ENCODE data around the gene SLIT3.

SLIT3 gene

GRCh38 chr5:169176709-169177694 lies 123.9 kb downstream of the SLIT3 start:
- Histone ChIP-seq H3K4me3 (ENCODE audit: low read depth, low read length) (no peak overlapping the region), H3K4me1 (ENCODE audit: control insufficient read depth, insufficient read depth, low read length) (peaks cover 16% of the 10 kb centered on the region; the same call in 1 of the 2 replicates), H3K27me3 (ENCODE audit: control insufficient read depth, insufficient read depth, low read length) (no peaks in the 10 kb centered on the region), H3K9ac (ENCODE audit: low read length) (no peak overlapping the region), H3K27ac (ENCODE audit: low read depth, low read length) (no peak overlapping the region), H3K9me3 (ENCODE audit: control insufficient read depth, insufficient read depth, low read depth, low read length) (no peaks in the 10 kb centered on the region), H3K36me3 (ENCODE audit: control insufficient read depth, insufficient read depth, low read length) (no peaks in the 10 kb centered on the region)

GRCh38 chr5:169175733-169176132 lies 125.2 kb downstream of the SLIT3 start:
- peaks cover 28% of the 10 kb centered on the region for H3K4me1 ChIP-seq (ENCODE audit: control insufficient read depth, insufficient read depth, low read length)
- H3K9ac ChIP-seq (ENCODE audit: low read length), result no peak overlapping the region
- no peaks in the 10 kb centered on the region for H3K36me3 ChIP-seq (ENCODE audit: control insufficient read depth, insufficient read depth, low read length)
- H3K27me3 ChIP-seq (ENCODE audit: control insufficient read depth, insufficient read depth, low read length), result no peaks in the 10 kb centered on the region
- no peak overlapping the region for H3K27ac ChIP-seq (ENCODE audit: low read depth, low read length)
- H3K9me3 ChIP-seq (ENCODE audit: control insufficient read depth, insufficient read depth, low read depth, low read length), result no peaks in the 10 kb centered on the region
- H3K4me3 ChIP-seq (ENCODE audit: low read depth, low read length), result no peak overlapping the region

DNA sequence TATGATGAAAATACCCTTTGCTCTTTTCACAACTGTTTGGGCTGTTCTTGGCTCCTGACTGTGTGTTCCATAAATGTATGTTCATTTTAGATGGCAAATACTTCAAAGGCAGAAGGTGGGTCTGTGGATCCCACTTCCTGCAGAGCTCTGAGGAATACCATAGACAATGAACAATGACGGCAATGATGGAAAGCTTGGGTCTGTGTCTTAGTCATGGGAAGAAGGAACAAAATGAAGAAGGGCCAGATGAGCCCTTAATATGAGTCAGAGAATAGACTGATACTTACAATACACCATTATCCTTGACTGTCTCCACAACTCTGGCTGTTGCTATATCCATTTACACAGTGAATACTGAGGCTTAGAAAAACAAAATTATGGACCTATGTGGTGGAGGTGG lies 126.0 kb downstream of the SLIT3 start:
- Histone ChIP-seq H3K27ac (ENCODE audit: low read depth, low read length) (no peak overlapping the region), H3K9ac (ENCODE audit: low read length) (no peak overlapping the region), H3K4me3 (ENCODE audit: low read depth, low read length) (no peak overlapping the region), H3K27me3 (ENCODE audit: control insufficient read depth, insufficient read depth, low read length) (no peaks in the 10 kb centered on the region), H3K9me3 (ENCODE audit: control insufficient read depth, insufficient read depth, low read depth, low read length) (no peaks in the 10 kb centered on the region), H3K4me1 (ENCODE audit: control insufficient read depth, insufficient read depth, low read length) (peaks cover 29% of the 10 kb centered on the region), H3K36me3 (ENCODE audit: control insufficient read depth, insufficient read depth, low read length) (no peaks in the 10 kb centered on the region)

- peaks cover 32% of the 10 kb centered on the region for H3K4me1 ChIP-seq (ENCODE audit: control insufficient read depth, insufficient read depth, low read length)
- no peaks in the 10 kb centered on the region for H3K36me3 ChIP-seq (ENCODE audit: control insufficient read depth, insufficient read depth, low read length)
- no peaks in the 10 kb centered on the region for H3K9me3 ChIP-seq (ENCODE audit: control insufficient read depth, insufficient read depth, low read depth, low read length)
- H3K27me3 ChIP-seq (ENCODE audit: control insufficient read depth, insufficient read depth, low read length), result no peaks in the 10 kb centered on the region
- no peak overlapping the region for H3K4me3 ChIP-seq (ENCODE audit: low read depth, low read length)
- H3K27ac ChIP-seq (ENCODE audit: low read depth, low read length), result no peak overlapping the region
- H3K9ac ChIP-seq (ENCODE audit: low read length), result no peak overlapping the region
Measured at GRCh38 chr5:169173372-169173771, 127.6 kb downstream of the SLIT3 start.

GRCh38 chr5:169171515-169171914 lies 129.4 kb downstream of the SLIT3 start:
- Histone ChIP-seq H3K36me3 (ENCODE audit: control insufficient read depth, insufficient read depth, low read length) (no peaks in the 10 kb centered on the region), H3K4me1 (ENCODE audit: control insufficient read depth, insufficient read depth, low read length) (peaks cover 20% of the 10 kb centered on the region), H3K9me3 (ENCODE audit: control insufficient read depth, insufficient read depth, low read depth, low read length) (no peaks in the 10 kb centered on the region), H3K27me3 (ENCODE audit: control insufficient read depth, insufficient read depth, low read length) (no peaks in the 10 kb centered on the region), H3K9ac (ENCODE audit: low read length) (no peak overlapping the region), H3K4me3 (ENCODE audit: low read depth, low read length) (no peak overlapping the region), H3K27ac (ENCODE audit: low read depth, low read length) (0 out of 2 replicates have a peak overlapping the region, but pooled peaks have one; percentile 3)

DNA sequence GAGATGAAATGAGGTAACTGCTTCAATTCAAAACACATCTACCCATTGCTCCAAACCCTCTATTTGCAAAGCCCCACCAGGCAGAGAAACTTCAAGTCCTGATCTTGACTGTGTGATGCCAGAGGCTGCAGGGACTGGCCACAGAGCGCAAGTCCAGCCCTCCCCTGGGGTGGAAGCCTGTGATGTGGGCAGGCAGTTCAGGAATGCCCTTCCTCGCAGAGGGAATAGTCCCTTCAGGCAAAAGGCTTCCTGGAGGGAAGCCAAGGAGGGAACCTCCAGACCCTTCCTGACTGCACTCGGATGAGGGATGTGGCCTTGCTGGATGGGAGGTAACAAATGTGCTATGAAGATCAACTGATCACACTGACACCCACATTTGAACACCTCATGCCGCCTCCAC lies 131.2 kb downstream of the SLIT3 start:
- Histone ChIP-seq H3K4me3 (ENCODE audit: low read depth, low read length) (no peak overlapping the region), H3K4me1 (ENCODE audit: control insufficient read depth, insufficient read depth, low read length) (peaks cover 22% of the 10 kb centered on the region), H3K9ac (ENCODE audit: low read length) (no peak overlapping the region), H3K27me3 (ENCODE audit: control insufficient read depth, insufficient read depth, low read length) (no peaks in the 10 kb centered on the region), H3K9me3 (ENCODE audit: control insufficient read depth, insufficient read depth, low read depth, low read length) (no peaks in the 10 kb centered on the region), H3K27ac (ENCODE audit: low read depth, low read length) (no peak overlapping the region), H3K36me3 (ENCODE audit: control insufficient read depth, insufficient read depth, low read length) (no peaks in the 10 kb centered on the region)

GRCh38 chr5:169168280-169168679 lies 132.7 kb downstream of the SLIT3 start:
- Histone ChIP-seq H3K4me3 (ENCODE audit: low read depth, low read length) (no peak overlapping the region), H3K9me3 (ENCODE audit: control insufficient read depth, insufficient read depth, low read depth, low read length) (no peaks in the 10 kb centered on the region), H3K27ac (ENCODE audit: low read depth, low read length) (no peak overlapping the region), H3K36me3 (ENCODE audit: control insufficient read depth, insufficient read depth, low read length) (no peaks in the 10 kb centered on the region), H3K4me1 (ENCODE audit: control insufficient read depth, insufficient read depth, low read length) (peaks cover 22% of the 10 kb centered on the region), H3K27me3 (ENCODE audit: control insufficient read depth, insufficient read depth, low read length) (no peaks in the 10 kb centered on the region), H3K9ac (ENCODE audit: low read length) (no peak overlapping the region)

DNA sequence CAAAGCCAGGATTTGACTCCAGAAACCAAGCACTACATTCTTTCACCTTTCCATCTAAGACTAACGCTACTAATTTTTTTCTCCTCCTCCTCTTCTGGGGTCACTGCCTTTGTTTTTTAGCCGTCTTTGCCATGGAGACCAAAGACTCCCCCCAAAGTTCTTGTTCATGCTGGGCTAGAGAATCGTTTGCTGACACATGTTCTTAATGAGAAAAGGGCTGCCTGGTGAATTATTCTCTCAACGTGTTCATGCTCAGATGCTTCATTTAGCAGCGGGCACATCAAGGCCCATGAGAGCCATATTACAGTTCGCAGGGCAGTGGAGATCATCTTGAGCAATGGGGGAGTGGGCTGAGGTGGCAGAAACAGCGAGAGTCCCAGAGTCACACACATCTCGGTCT lies 134.9 kb downstream of the SLIT3 start:
- Histone ChIP-seq H3K36me3 (ENCODE audit: control insufficient read depth, insufficient read depth, low read length) (no peaks in the 10 kb centered on the region), H3K27ac (ENCODE audit: low read depth, low read length) (no peak overlapping the region), H3K27me3 (ENCODE audit: control insufficient read depth, insufficient read depth, low read length) (no peaks in the 10 kb centered on the region), H3K4me1 (ENCODE audit: control insufficient read depth, insufficient read depth, low read length) (peaks cover 18% of the 10 kb centered on the region), H3K9ac (ENCODE audit: low read length) (no peak overlapping the region), H3K9me3 (ENCODE audit: control insufficient read depth, insufficient read depth, low read depth, low read length) (no peaks in the 10 kb centered on the region), H3K4me3 (ENCODE audit: low read depth, low read length) (no peak overlapping the region)

DNA sequence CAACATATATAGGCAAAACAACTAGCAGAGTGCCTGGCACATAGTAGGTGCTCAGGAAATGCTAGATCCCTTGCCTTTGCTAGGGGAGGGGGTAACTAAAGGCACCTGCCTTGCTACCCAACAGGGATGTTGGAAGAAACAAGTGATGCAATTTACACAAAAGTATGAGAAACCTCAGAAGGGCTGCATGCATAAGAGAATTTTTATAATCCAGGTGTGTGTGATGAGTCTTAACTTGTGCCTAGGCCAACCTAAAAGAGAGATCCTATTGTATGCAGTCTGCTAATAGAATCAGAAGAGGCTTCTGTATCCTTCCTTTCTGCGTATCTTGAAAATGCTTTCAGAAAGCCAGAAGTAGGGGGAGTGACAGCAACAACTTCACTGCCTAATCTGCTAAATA lies 135.9 kb downstream of the SLIT3 start:
- Histone ChIP-seq H3K36me3 (ENCODE audit: control insufficient read depth, insufficient read depth, low read length) (no peaks in the 10 kb centered on the region), H3K4me1 (ENCODE audit: control insufficient read depth, insufficient read depth, low read length) (peaks cover 18% of the 10 kb centered on the region; the same call in 1 of the 2 replicates), H3K27me3 (ENCODE audit: control insufficient read depth, insufficient read depth, low read length) (no peaks in the 10 kb centered on the region), H3K9me3 (ENCODE audit: control insufficient read depth, insufficient read depth, low read depth, low read length) (peaks cover under 1% of the 10 kb centered on the region; the same call in 1 of the 2 replicates), H3K27ac (ENCODE audit: low read depth, low read length) (no peak overlapping the region), H3K4me3 (ENCODE audit: low read depth, low read length) (no peak overlapping the region), H3K9ac (ENCODE audit: low read length) (no peak overlapping the region)

GRCh38 chr5:169164481-169164925 lies 136.4 kb downstream of the SLIT3 start:
- no peak overlapping the region for H3K9ac ChIP-seq (ENCODE audit: low read length)
- H3K9me3 ChIP-seq (ENCODE audit: control insufficient read depth, insufficient read depth, low read depth, low read length), result peaks cover 5% of the 10 kb centered on the region; the same call in 1 of the 2 replicates
- H3K36me3 ChIP-seq (ENCODE audit: control insufficient read depth, insufficient read depth, low read length), result no peaks in the 10 kb centered on the region
- no peak overlapping the region for H3K4me3 ChIP-seq (ENCODE audit: low read depth, low read length)
- peaks cover 14% of the 10 kb centered on the region; the same call in 1 of the 2 replicates for H3K4me1 ChIP-seq (ENCODE audit: control insufficient read depth, insufficient read depth, low read length)
- no peaks in the 10 kb centered on the region for H3K27me3 ChIP-seq (ENCODE audit: control insufficient read depth, insufficient read depth, low read length)
- no peak overlapping the region for H3K27ac ChIP-seq (ENCODE audit: low read depth, low read length)

DNA sequence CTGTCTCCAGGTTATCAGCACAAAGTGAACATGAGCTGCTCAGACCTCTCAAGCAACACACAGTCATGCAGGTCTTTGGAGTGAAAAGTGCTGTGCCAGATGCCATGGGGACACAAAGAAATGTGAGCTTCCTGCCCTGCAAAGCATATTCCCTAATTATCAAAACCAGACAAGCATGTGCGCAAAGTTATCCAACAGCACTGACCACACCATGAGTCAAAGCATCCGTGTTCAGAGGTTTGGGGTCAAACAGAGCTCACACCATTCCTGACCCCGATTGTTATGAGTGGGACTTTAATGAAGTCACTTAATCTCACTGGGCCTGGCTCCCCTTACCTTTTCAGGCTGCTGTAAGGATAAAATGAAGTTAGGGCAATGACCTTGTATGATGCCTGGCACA lies 138.5 kb downstream of the SLIT3 start:
- peaks cover 9% of the 10 kb centered on the region; the same call in 1 of the 2 replicates for H3K9me3 ChIP-seq (ENCODE audit: control insufficient read depth, insufficient read depth, low read depth, low read length)
- no peaks in the 10 kb centered on the region for H3K27me3 ChIP-seq (ENCODE audit: control insufficient read depth, insufficient read depth, low read length)
- H3K4me3 ChIP-seq (ENCODE audit: low read depth, low read length), result no peak overlapping the region
- H3K27ac ChIP-seq (ENCODE audit: low read depth, low read length), result no peak overlapping the region
- H3K36me3 ChIP-seq (ENCODE audit: control insufficient read depth, insufficient read depth, low read length), result no peaks in the 10 kb centered on the region
- peaks cover 14% of the 10 kb centered on the region; the same call in 1 of the 2 replicates for H3K4me1 ChIP-seq (ENCODE audit: control insufficient read depth, insufficient read depth, low read length)
- no peak overlapping the region for H3K9ac ChIP-seq (ENCODE audit: low read length)

Data from HUES6 (cell line).